Measurements from ENCODE around the gene ATXN2L. TPM values are rescaled to one million over a fixed set of nuclear protein-coding genes. Genes with fewer than 3 reads are reported as not detected.
"Not testable (repeated sequence)": the region's sequence is repeated elsewhere in the genome, so short reads cannot be mapped to it uniquely, and the experiment has no call there.

ATXN2L gene
- total and polyA plus RNA-seq, 10 of the 15 experiments (the other 5 are each of a cell fraction or from before 2014, with no cell fraction given), result 3.5 to 210 (median 61.1) TPM

DNA sequence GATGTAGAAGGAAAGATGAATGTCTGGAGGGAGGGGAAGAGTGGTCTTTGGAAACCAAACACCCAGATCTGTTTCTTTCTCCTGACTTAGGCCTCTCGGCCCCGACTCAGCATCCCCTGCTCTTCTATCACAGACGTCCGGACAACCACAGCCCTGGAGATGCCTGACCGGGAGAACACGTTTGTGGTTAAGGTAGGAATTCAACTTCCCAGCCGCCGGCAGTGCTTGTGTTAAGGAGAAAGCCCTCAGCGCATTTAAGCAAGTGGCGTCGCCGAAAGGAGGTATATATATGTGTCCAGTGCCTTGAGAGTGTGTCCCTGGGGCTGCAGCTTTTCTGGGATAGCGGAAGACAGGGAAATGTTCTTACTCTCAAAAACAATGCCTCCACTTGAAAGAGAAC lies 44.4 kb downstream of the ATXN2L start:
- DNase-seq (ENCODE audit: low read depth, low spot score) (no peak), ATAC-seq (no peak), FAIRE-seq (no peak)
- ChIA-PET POLR2A (interaction anchor here (1.6 kb wide), 1 partner anchor 66 kb away, joined by 5 read pairs; no protein-coding TSS in a partner anchor), RAD21 (ENCODE audit: unreplicated experiment) (no interaction called here), SMC1A (ENCODE audit: uncharacterized antibody, unreplicated experiment) (interaction anchor here (1.2 kb wide), 1 partner anchor 80 kb away, joined by 3 read pairs; no protein-coding TSS in a partner anchor), CTCF (no interaction called here)
- Histone ChIP-seq H3K79me2 (ENCODE audit: control insufficient read depth, insufficient read depth, low read length) (peaks cover 28% of the 10 kb centered on the region), H2AFZ (ENCODE audit: control insufficient read depth, low read depth, low read length) (no peak overlapping the region), H3K4me2 (ENCODE audit: control insufficient read depth, insufficient read depth) (no peak overlapping the region), H3K36me3 (ENCODE audit: control insufficient read depth in 2 of 2, insufficient read depth in 2 of 2, low read length in 1 of 2) (peaks cover 13 to 18% of the 10 kb centered on the region in 2 experiments), H3K4me3 (no peak overlapping the region), H4K20me1 (ENCODE audit: control insufficient read depth, insufficient read depth) (no peaks in the 10 kb centered on the region), H3K4me1 (ENCODE audit: control insufficient read depth, insufficient read depth, low read length) (peaks cover 6% of the 10 kb centered on the region), H3K27me3 (replicated peaks in 1 of 2; ENCODE audit: control insufficient read depth in 2 of 2, insufficient read depth in 2 of 2, low read length in 1 of 2) (no peaks in the 10 kb centered on the region), H3K9me3 (replicated peaks; ENCODE audit: control insufficient read depth, insufficient read depth, low read length) (no peaks in the 10 kb centered on the region), H3K27ac (ENCODE audit: control insufficient read depth, insufficient read depth) (no peak overlapping the region), H3K9ac (ENCODE audit: control insufficient read depth, insufficient read depth, low read length) (no peak overlapping the region)
- BruUV-seq (replicated peaks), result no TSS peak
- in situ Hi-C loops (cut with MboI), result no loop called here
- 95% methylated on average over 13 of the region's 13 CpGs for WGBS (ENCODE audit: insufficient coverage, insufficient replicate concordance, low lambda C conversion rate, missing lambda C conversion rate)
- intact Hi-C loops (cut with micrococcal nuclease; ENCODE audit: unreplicated experiment), result no loop called here
- TF ChIP-seq ZNF217 (IDR thresholded peaks at IDR 0.05), result no peak

DNA sequence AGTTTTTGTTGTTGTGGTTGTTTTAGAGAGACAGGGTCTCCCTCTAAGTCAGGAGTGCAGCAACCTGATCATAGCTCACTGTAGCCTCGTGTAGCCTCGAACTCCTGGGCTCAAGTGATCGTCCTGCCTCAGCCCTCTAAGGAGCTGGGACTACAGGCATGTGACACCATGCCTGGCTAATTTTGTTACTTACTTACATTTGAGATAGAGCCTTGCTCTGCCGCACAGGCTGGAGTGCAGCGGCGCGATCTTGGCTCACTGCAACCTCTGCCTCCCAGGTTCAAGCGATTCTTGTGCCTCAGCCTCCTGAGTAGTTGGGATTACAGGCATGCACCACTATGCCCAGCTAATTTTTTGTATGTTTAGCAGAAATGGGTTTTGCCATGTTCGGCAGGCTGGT lies 44.8 kb downstream of the ATXN2L start:
- not testable (repeated sequence) for FAIRE-seq

More for the DNA sequence above, 44.8 kb downstream of the ATXN2L start:
- H3K4me3 ChIP-seq; H3K9ac ChIP-seq (ENCODE audit: control insufficient read depth, insufficient read depth, low read length); CTCF ChIA-PET; H3K4me2 ChIP-seq (ENCODE audit: control insufficient read depth, insufficient read depth); ATAC-seq; H3K4me1 ChIP-seq (ENCODE audit: control insufficient read depth, insufficient read depth, low read length); BruUV-seq (replicated peaks); intact Hi-C loops (cut with micrococcal nuclease; ENCODE audit: unreplicated experiment); H2AFZ ChIP-seq (ENCODE audit: control insufficient read depth, low read depth, low read length); H3K9me3 ChIP-seq (replicated peaks; ENCODE audit: control insufficient read depth, insufficient read depth, low read length); RAD21 ChIA-PET (ENCODE audit: unreplicated experiment); in situ Hi-C loops (cut with MboI); DNase-seq (ENCODE audit: low read depth, low spot score); H4K20me1 ChIP-seq (ENCODE audit: control insufficient read depth, insufficient read depth); H3K27ac ChIP-seq (ENCODE audit: control insufficient read depth, insufficient read depth); H3K27me3 ChIP-seq (replicated peaks in 1 of 2; ENCODE audit: control insufficient read depth in 2 of 2, insufficient read depth in 2 of 2, low read length in 1 of 2): not testable (repeated sequence)
- WGBS (ENCODE audit: insufficient coverage, insufficient replicate concordance, low lambda C conversion rate, missing lambda C conversion rate), result 99% methylated on average over 9 of the region's 9 CpGs
- POLR2A ChIA-PET, result interaction anchor here (1.6 kb wide), 1 partner anchor 65 kb away, joined by 5 read pairs; no protein-coding TSS in a partner anchor
- peaks cover 14 to 18% of the 10 kb centered on the region in 2 experiments for H3K36me3 ChIP-seq (ENCODE audit: control insufficient read depth in 2 of 2, insufficient read depth in 2 of 2, low read length in 1 of 2)
- peaks cover 24% of the 10 kb centered on the region for H3K79me2 ChIP-seq (ENCODE audit: control insufficient read depth, insufficient read depth, low read length)
- SMC1A ChIA-PET (ENCODE audit: uncharacterized antibody, unreplicated experiment), result interaction anchor here (1.2 kb wide), 1 partner anchor 80 kb away, joined by 3 read pairs; no protein-coding TSS in a partner anchor

Measured in GM12878 (cell line).